ENCODE data around the gene CRBN.

The CRBN gene

DNA sequence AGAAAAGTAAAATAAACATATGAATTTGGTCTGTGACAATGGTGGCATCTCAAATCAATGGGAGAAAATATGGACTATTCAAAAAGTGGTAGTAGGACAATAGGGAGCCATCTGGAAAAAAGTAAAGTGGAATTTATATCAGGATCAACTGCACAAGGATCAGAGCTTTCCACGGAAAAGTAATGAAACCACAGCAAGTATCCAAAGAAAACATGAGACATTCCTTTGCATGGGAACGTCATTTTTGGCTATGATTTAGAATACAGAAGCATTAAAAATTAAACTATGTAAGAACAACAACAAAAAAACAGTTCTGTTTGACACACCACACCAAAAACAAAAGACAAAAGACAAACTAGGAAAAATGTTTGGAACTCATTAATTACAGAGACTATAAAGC, 18.7 kb downstream of the CRBN start:
- H3K4me3 ChIP-seq (ENCODE audit: control insufficient read depth, low read depth, low read length), result no peak overlapping the region
- TF ChIP-seq, protein P1, sequence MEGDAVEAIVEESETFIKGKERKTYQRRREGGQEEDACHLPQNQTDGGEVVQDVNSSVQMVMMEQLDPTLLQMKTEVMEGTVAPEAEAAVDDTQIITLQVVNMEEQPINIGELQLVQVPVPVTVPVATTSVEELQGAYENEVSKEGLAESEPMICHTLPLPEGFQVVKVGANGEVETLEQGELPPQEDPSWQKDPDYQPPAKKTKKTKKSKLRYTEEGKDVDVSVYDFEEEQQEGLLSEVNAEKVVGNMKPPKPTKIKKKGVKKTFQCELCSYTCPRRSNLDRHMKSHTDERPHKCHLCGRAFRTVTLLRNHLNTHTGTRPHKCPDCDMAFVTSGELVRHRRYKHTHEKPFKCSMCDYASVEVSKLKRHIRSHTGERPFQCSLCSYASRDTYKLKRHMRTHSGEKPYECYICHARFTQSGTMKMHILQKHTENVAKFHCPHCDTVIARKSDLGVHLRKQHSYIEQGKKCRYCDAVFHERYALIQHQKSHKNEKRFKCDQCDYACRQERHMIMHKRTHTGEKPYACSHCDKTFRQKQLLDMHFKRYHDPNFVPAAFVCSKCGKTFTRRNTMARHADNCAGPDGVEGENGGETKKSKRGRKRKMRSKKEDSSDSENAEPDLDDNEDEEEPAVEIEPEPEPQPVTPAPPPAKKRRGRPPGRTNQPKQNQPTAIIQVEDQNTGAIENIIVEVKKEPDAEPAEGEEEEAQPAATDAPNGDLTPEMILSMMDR (IDR thresholded peaks at IDR 0.05; ENCODE audit: control insufficient read depth, insufficient read depth, low read depth, low read length, missing control alignments), result no peak
- no peak for DNase-seq (ENCODE audit: low read depth)

DNA sequence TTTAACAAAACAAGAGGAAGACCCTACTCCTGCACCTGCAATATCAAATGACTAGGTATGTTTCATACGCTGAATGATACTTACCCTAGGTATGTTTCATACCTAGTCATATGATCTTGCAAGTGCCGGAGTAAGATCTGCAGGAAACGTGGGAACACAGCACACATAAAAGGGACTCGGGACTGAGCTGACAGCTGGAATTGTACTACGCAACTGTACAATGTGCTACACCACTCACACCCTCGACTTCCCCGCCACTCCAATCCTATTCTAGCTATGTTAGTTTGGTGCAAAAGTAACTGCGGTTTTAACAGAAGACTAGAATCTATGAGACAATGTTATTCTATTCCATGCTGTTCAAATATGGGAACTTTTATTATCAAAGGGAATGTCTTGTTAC, 22.0 kb downstream of the CRBN start:
- H3K4me3 ChIP-seq (ENCODE audit: control insufficient read depth, low read depth, low read length), result no peak overlapping the region
- TF ChIP-seq, protein P1 (IDR thresholded peaks at IDR 0.05; ENCODE audit: control insufficient read depth, insufficient read depth, low read depth, low read length, missing control alignments), result no peak
- DNase-seq (ENCODE audit: low read depth), result no peak

DNA sequence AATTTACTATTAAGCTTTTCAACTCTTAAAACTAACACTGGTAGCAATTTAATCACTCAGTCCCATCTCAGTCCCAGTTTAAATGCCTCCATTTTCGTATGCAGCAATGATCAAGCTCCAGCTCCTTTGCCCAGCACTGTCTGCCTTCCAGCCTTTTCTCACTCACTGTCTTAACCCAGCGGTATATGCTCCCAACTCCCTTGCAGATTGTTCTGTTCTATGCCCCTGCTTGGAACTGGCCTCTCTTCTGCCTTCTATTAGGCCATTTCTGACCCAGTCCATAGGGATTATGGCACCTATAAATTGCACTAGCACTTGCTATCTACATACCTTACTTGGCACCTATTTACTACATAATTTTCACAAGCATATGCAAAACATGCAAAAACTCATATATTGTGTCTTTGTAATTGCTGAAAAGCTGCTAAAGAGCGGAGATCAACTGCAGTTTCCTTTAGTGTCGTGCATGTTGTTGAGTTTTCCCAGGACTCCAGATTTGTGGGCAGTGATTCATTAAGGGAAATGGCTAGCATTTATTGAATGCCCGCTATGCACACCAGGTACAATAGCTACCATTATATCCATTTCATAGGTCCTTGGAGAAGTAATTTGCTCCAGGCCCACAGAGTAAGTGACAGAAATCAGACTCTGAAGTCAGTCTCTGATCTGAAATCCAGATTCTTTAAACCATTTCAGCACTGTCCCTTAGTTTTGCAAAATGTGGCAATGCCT, 24.4 kb downstream of the CRBN start:
- H3K4me3 ChIP-seq (ENCODE audit: control insufficient read depth, low read depth, low read length), result no peak overlapping the region
- TF ChIP-seq, protein P1 (IDR thresholded peaks at IDR 0.05; ENCODE audit: control insufficient read depth, insufficient read depth, low read depth, low read length, missing control alignments), result no peak
- no peak for DNase-seq (ENCODE audit: low read depth)

DNA sequence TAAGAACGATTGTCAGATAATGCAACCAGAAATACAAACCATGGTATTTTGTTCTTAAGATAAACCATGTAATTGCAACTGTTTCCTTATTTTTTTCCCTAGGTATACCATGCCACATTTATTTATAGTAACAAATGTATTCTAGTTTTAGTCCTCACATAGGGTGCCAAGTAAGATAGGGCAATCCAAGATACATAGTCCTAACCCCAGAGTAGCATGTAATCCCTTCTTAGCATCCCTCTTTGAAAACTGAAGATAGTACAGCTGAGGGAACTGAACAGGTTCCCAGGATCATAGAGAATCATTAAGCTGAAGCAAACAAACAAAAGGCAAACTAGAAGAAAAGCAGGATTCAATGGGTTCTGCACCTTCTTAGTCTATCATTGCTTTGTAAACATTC, 28.0 kb downstream of the CRBN start:
- TF ChIP-seq, protein P1 (IDR thresholded peaks at IDR 0.05; ENCODE audit: control insufficient read depth, insufficient read depth, low read depth, low read length, missing control alignments), result no peak
- H3K4me3 ChIP-seq (ENCODE audit: control insufficient read depth, low read depth, low read length), result no peak overlapping the region
- no peak for DNase-seq (ENCODE audit: low read depth)

DNA sequence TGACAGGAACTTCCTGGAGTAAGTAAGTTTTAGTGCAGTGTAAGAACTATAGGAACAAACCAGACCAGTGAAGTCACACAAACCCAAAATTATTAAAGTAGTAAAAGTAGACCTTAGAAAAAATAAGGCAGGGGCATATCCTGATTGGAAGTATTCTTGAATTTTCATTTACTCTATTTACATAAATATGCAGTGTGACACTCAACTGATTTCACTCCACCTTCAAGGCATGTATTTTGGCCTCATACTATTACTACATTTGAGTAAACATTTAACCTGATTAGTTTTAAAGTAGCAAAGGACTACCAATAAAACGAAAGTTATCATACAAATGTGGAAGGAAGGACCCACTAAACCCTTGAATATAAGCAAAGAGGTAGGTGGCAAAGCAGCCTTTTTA, 29.9 kb downstream of the CRBN start:
- TF ChIP-seq, protein P1 (IDR thresholded peaks at IDR 0.05; ENCODE audit: control insufficient read depth, insufficient read depth, low read depth, low read length, missing control alignments), result no peak
- H3K4me3 ChIP-seq (ENCODE audit: control insufficient read depth, low read depth, low read length), result no peak overlapping the region
- no peak for DNase-seq (ENCODE audit: low read depth)

DNA sequence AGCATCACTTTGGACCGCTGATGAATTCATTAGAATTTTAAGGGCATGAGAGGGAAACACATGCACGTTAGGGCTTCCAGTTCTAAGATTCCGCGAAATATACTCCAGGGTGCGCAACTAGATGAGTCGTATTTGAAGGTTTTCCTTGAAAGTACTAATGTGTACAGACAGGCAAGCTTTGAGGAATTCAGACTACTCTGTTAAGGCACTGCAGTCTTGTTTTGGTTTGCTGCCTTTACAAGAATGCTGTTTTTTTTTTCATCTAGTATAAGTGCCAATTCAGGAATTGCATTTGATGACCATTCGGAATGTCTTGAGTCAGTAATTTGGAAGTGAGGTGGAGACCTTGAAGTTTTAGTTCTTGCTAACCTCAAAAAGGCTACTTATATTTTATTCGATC, 33.7 kb downstream of the CRBN start:
- TF ChIP-seq, protein P1 (IDR thresholded peaks at IDR 0.05; ENCODE audit: control insufficient read depth, insufficient read depth, low read depth, low read length, missing control alignments), result no peak
- no peak overlapping the region for H3K4me3 ChIP-seq (ENCODE audit: control insufficient read depth, low read depth, low read length)
- no peak for DNase-seq (ENCODE audit: low read depth)

Data from AG09309 (cell line).